Pulmonary artery endothelial cell (primary cell): Measurements from ENCODE around the gene NAA30. TPM values are rescaled to one million over a fixed set of nuclear protein-coding genes. Genes with fewer than 3 reads are reported as not detected.

Experiments
- DNase-seq: peaks from one replicate; pipeline ENCODE4 v3.0.0-alpha.2; 2011; ENCODE audit warnings: low read depth, low spot score
- total RNA-seq: library from RNA; depleted of rRNA; stranded (reverse); fragments of >200 nt; gene quantifications from 2 replicates; pipeline ENCODE4 v1.2.3, GENCODE V29; 2014

Gene NAA30
- total RNA-seq, 1 donor from 2014 or later = 25.5 TPM

- DNase-seq = no peak
Observed at GRCh38 chr14:57392830-57393229, 2.4 kb downstream of the NAA30 start.

- no peak for DNase-seq
Observed at GRCh38 chr14:57400556-57401494, 10.4 kb downstream of the NAA30 start.

GRCh38 chr14:57401501-57401900, 11.1 kb downstream of the NAA30 start:
- DNase-seq = no peak

- DNase-seq = no peak
Observed at GRCh38 chr14:57402173-57402852, 11.9 kb downstream of the NAA30 start.

GRCh38 chr14:57403521-57403864, 13.1 kb downstream of the NAA30 start:
- DNase-seq = no peak

GRCh38 chr14:57405562-57405961, 15.2 kb downstream of the NAA30 start:
- no peak for DNase-seq

GRCh38 chr14:57408037-57408436, 17.7 kb downstream of the NAA30 start:
- no peak for DNase-seq

GRCh38 chr14:57408634-57409033, 18.2 kb downstream of the NAA30 start:
- DNase-seq = no peak

- DNase-seq = no peak
Observed at GRCh38 chr14:57412341-57412740, 22.0 kb downstream of the NAA30 start.

- DNase-seq = no peak
Observed at GRCh38 chr14:57413849-57414248, 23.5 kb downstream of the NAA30 start.

- no peak for DNase-seq
Observed at GRCh38 chr14:57417228-57417627, 26.8 kb downstream of the NAA30 start.

- no peak for DNase-seq
Observed at GRCh38 chr14:57418999-57419398, 28.6 kb downstream of the NAA30 start.

- no peak for DNase-seq
Observed at GRCh38 chr14:57420033-57420432, 29.6 kb downstream of the NAA30 start.

GRCh38 chr14:57420986-57421385, 30.6 kb downstream of the NAA30 start:
- no peak for DNase-seq

GRCh38 chr14:57435923-57436322, 45.5 kb downstream of the NAA30 start:
- no peak for DNase-seq

- no peak for DNase-seq
Observed at GRCh38 chr14:57461777-57462320, 71.5 kb downstream of the NAA30 start.

GRCh38 chr14:57462551-57462950, 72.2 kb downstream of the NAA30 start:
- no peak for DNase-seq

GRCh38 chr14:57464008-57464730, 73.8 kb downstream of the NAA30 start:
- DNase-seq = no peak
